IPS-15b (cell line): ENCODE data around the gene MYH14.
"Not testable (repeated sequence)": the region's sequence is repeated elsewhere in the genome, so short reads cannot be mapped to it uniquely, and the experiment has no call there.

Experiments used
- H3K27me3 ChIP-seq: one replicate; pipeline ENCODE4 v1.6.1; 2013; ENCODE audit warnings: low read length; ENCODE audit not compliant: control insufficient read depth, insufficient read depth
- H3K36me3 ChIP-seq: one replicate; pipeline ENCODE4 v1.6.1; 2013; ENCODE audit warnings: low read length; ENCODE audit not compliant: control insufficient read depth, insufficient read depth
- H3K4me1 ChIP-seq: one replicate; pipeline ENCODE4 v1.6.1; 2013; ENCODE audit warnings: mild to moderate bottlenecking, low read length; ENCODE audit not compliant: control insufficient read depth, insufficient read depth
- H3K4me3 ChIP-seq: one replicate; pipeline ENCODE4 v1.5.1; 2013; ENCODE audit warnings: low read depth, low read length
- H3K9ac ChIP-seq: one replicate; pipeline ENCODE4 v1.6.1; 2013; ENCODE audit warnings: low read depth, mild to moderate bottlenecking, low read length
- H3K9me3 ChIP-seq: one replicate; pipeline ENCODE4 v1.6.1; 2013; ENCODE audit warnings: mild to moderate bottlenecking, low read length; ENCODE audit not compliant: control insufficient read depth, insufficient read depth

The MYH14 gene

DNA sequence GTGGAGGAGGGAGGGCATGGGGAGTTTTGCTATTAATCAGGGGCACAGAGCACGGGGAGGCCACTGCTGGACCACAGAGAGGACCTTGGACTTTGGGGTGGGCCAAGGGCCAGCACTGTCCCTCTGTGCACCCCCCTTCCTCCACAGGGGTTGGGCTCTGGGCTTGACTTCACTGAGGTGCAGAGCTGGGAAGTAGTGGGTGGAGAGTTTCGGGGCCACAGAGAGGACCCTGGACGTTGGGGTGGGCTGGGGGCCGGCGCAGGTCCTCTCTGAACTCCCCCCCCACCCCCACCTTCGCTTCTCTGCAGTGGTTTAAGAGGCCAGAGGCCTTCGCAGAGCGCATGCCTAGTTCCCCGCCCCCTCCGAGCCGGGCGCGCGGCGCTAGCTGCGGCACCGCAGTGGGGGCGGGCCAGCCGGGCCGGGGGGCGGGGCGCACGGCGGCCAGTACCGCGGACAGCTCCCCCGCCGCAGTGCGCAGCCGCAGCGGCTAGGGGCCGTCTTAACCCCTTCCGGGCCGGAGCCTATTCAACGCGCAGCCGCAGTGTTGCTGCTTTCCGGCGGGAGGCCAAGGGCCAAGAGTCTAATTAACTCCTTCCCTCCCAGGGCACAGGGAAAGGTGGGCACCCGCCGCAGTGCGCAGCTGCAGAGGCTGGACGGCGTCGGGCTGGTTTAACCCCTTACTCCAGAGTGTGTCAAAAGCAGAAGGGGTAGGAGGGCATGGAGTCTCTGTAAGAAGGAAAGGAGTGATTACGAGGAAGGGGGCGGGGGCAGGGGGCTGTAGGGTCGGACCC is 122.1 kb downstream of the MYH14 start:
- Histone ChIP-seq H3K4me3 (peak overlapping the region; percentile 63), H3K9me3 (no peaks in the 10 kb centered on the region), H3K27me3 (peaks cover 11% of the 10 kb centered on the region), H3K9ac (peak overlapping the region; percentile 47), H3K36me3 (peaks cover 9% of the 10 kb centered on the region), H3K4me1 (peaks cover 11% of the 10 kb centered on the region)

- Histone ChIP-seq H3K9ac (no peak overlapping the region), H3K36me3 (peaks cover 8% of the 10 kb centered on the region), H3K4me3 (peak overlapping the region; percentile 63), H3K4me1 (peaks cover 11% of the 10 kb centered on the region), H3K27me3 (peaks cover 11% of the 10 kb centered on the region), H3K9me3 (no peaks in the 10 kb centered on the region)
Measured at GRCh38 chr19:50326101-50326664, 122.8 kb downstream of the MYH14 start.

DNA sequence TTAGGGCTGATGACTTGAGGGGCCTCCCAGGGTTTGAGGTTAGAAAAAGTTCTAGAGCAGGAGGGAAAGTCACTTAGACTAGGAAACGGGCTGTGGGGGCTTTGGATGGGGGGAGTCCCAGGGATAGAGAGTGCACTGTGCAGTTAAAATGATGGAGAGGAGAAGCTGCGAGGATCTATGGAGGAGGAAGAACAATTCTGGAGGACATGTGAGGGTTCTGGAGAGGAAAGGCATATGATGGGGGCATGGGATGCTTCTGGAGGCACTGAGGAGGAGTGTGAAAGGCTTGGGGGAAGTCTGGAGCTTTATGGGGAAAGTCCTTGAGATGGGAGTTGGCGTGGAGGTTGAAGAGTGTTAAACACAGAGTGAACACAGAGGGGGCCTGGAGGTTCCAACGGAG is 123.6 kb downstream of the MYH14 start:
- H3K9ac ChIP-seq, result no peak overlapping the region
- no peaks in the 10 kb centered on the region for H3K9me3 ChIP-seq
- H3K36me3 ChIP-seq, result peaks cover 8% of the 10 kb centered on the region
- H3K27me3 ChIP-seq, result peaks cover 11% of the 10 kb centered on the region
- peaks cover 15% of the 10 kb centered on the region for H3K4me1 ChIP-seq
- peak overlapping the region; percentile 63 for H3K4me3 ChIP-seq

DNA sequence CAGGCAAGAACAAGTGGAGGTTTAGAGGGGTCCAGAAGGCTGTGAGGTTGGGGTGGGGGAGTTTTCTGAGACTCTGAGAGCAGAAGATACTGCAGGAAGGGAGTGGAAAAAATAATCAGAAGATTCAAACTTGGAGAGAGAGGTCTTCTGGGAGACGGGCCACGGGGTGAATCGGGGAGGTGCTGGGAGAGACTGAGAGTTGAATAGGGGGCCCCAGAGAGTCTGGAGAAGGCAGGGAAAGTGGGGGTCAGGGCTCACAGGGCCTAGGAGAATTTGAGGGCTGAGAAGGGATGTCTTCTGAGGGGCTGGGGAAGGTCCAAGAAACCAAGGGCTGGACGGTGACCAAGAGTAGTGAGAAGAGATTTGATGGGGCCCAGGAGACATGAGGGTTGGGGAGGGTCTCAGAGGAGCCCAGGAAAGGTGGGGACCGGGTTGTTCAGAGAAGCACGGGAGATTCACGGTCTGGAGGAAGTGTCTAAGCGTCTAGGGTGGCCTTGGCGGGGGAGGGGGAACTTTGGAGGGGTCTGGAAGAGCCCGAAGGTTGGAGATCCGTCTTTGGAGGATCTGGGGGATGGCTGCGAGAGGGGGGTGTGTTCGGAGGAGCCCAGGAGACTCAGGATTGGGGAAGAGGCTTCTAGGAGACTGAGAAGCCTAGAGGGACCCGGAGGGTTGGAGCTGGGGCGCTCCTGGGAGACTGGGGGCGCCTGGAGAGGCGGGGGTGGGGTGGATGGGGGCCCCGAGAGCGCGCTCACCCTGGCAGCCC is 124.2 kb downstream of the MYH14 start:
- H3K36me3 ChIP-seq, result peaks cover 8% of the 10 kb centered on the region
- no peaks in the 10 kb centered on the region for H3K9me3 ChIP-seq
- H3K9ac ChIP-seq, result no peak overlapping the region
- peaks cover 15% of the 10 kb centered on the region for H3K4me1 ChIP-seq
- peaks cover 11% of the 10 kb centered on the region for H3K27me3 ChIP-seq
- peak overlapping the region; percentile 63 for H3K4me3 ChIP-seq

GRCh38 chr19:50328224-50328872 is 124.9 kb downstream of the MYH14 start:
- peaks cover 11% of the 10 kb centered on the region for H3K27me3 ChIP-seq
- no peak overlapping the region for H3K9ac ChIP-seq
- H3K36me3 ChIP-seq, result peaks cover 5% of the 10 kb centered on the region
- no peaks in the 10 kb centered on the region for H3K9me3 ChIP-seq
- peaks cover 15% of the 10 kb centered on the region for H3K4me1 ChIP-seq
- peak overlapping the region; percentile 68 for H3K4me3 ChIP-seq

- H3K4me3 ChIP-seq, result no peak overlapping the region
- peaks cover under 1% of the 10 kb centered on the region for H3K36me3 ChIP-seq
- H3K9ac ChIP-seq, result no peak overlapping the region
- no peaks in the 10 kb centered on the region for H3K9me3 ChIP-seq
- H3K27me3 ChIP-seq, result peaks cover 11% of the 10 kb centered on the region
- H3K4me1 ChIP-seq, result peaks cover 15% of the 10 kb centered on the region
Measured at GRCh38 chr19:50328873-50329145, 125.4 kb downstream of the MYH14 start.

- Histone ChIP-seq H3K9me3 (no peaks in the 10 kb centered on the region), H3K4me3 (peak within 1 kb of the TSS; percentile 95), H3K27me3 (peaks cover 11% of the 10 kb centered on the region), H3K9ac (peak within 1 kb of the TSS; percentile 65), H3K36me3 (no peaks in the 10 kb centered on the region), H3K4me1 (peaks cover 15% of the 10 kb centered on the region)
Measured at GRCh38 chr19:50329146-50329925, 125.9 kb downstream of the MYH14 start, which contains the start of gene KCNC3. KCNC3 (minus strand) TSS chr19:50329377; CDS start chr19:50329082, 295 bp downstream.

GRCh38 chr19:50329926-50330294 is 126.5 kb downstream of the MYH14 start:
- H3K4me3 ChIP-seq, result peak overlapping the region; percentile 95
- H3K9me3 ChIP-seq, H3K9ac ChIP-seq, H3K36me3 ChIP-seq: not testable (repeated sequence)
- peaks cover 13% of the 10 kb centered on the region for H3K4me1 ChIP-seq
- H3K27me3 ChIP-seq, result peaks cover 11% of the 10 kb centered on the region

DNA sequence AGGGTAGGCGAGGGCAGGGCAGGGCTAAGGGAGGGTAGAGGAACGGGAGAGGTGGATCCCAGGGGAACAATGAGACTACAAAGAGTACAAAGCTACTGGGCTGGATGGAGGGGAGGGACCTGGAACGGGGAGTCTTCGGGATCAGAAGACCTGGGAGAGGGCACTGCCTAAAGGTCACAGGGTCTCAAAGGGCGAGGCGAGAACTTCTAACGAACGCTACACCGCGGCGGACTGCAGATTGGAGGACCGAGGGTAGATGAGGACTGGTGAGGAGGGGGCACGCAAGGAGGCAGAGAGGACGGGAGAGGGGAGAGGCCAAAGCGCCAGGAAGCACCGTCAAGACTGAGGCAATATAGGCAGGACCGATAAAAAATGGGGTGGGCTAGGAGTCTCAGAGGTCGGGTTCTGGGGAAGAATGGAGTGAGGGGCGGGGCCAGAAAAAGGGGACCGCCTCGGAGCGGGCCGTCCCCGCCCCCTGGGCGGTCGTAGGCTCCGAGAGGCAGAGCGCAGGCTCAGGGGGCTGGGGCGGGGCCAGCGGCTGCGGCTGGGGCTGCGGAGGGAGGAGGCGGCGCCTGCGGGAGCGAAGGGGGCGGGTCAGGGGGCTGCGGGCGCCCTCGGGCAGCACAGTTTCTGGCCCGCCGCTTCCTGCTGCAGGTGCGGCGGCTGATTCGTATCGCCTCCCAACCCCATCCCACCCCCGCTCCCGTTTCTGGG is 127.1 kb downstream of the MYH14 start:
- H3K27me3 ChIP-seq, result peaks cover 11% of the 10 kb centered on the region
- peaks cover 10% of the 10 kb centered on the region for H3K4me1 ChIP-seq
- H3K9me3 ChIP-seq, result no peaks in the 10 kb centered on the region
- H3K36me3 ChIP-seq, result no peaks in the 10 kb centered on the region
- H3K4me3 ChIP-seq, result peak overlapping the region; percentile 95
- peak overlapping the region; percentile 65 for H3K9ac ChIP-seq

- H3K4me1 ChIP-seq, result peaks cover 10% of the 10 kb centered on the region
Measured at GRCh38 chr19:50331221-50331993, 128.0 kb downstream of the MYH14 start.

More at GRCh38 chr19:50331221-50331993, 128.0 kb downstream of the MYH14 start:
- Histone ChIP-seq H3K9me3 (no peaks in the 10 kb centered on the region), H3K27me3 (peaks cover 11% of the 10 kb centered on the region), H3K36me3 (no peaks in the 10 kb centered on the region), H3K9ac (no peak overlapping the region), H3K4me3 (peak overlapping the region; percentile 95)
